GM10248 (cell line): ENCODE data around the gene LRP1.

Source experiments
- CTCF ChIA-PET: fragments of 300-600 bp; sonication (Branson Sonifier 250); formaldehyde crosslinking; extraction: SDS; loops from one replicate; lab custom pipeline; 2021; ENCODE audit warnings: antibody characterized with exemption; lab: Yijun Ruan, JAX
- POLR2A ChIA-PET: fragments of 350-650 bp; sonication (Branson Sonifier 250); formaldehyde crosslinking; extraction: SDS; loops from one replicate; lab custom pipeline; 2020; ENCODE audit warnings: antibody characterized with exemption; lab: Yijun Ruan, JAX
- DNase-seq: peaks from one replicate; pipeline ENCODE4 v3.0.0; 2012; ENCODE audit errors: extremely low spot score
- TF ChIP-seq, protein P1 (sequence below): IDR thresholded peaks from 2 replicates; pipeline ENCODE4 v1.5.1; 2012; ENCODE audit warnings: mild to moderate bottlenecking, low read depth; ENCODE audit errors: extremely low read depth, missing control alignments, control extremely low read depth

LRP1 gene

DNA sequence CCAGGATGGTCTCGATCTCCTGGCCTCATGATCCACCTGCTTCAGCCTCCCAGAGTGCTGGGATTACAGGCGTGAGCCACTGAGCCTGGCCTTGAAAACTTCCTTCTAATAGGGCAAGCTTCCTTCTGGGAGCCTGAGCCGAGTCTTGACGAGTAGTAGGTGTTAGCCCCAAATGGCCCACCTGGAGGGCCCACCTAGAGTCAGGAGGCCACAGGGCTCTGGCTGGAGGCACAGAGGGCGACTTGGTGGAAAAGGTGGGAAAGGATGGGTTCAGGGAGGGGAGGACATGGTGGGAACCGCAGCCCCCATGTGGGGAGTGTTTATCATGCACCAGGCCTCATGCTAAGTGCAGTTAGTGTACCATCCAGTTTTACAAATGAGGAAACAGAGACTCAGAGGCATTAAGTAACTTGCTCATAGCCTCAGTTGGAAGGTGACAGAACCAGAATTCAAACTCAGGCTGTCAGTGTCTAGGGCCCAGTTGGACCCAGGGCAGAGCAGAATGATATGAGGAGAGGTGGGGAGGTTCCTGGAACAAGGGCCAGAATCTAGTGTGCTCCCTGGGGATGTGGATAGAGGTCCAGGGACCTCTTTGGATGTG lies 22.2 kb downstream of the LRP1 start:
- TF ChIP-seq, protein P1, sequence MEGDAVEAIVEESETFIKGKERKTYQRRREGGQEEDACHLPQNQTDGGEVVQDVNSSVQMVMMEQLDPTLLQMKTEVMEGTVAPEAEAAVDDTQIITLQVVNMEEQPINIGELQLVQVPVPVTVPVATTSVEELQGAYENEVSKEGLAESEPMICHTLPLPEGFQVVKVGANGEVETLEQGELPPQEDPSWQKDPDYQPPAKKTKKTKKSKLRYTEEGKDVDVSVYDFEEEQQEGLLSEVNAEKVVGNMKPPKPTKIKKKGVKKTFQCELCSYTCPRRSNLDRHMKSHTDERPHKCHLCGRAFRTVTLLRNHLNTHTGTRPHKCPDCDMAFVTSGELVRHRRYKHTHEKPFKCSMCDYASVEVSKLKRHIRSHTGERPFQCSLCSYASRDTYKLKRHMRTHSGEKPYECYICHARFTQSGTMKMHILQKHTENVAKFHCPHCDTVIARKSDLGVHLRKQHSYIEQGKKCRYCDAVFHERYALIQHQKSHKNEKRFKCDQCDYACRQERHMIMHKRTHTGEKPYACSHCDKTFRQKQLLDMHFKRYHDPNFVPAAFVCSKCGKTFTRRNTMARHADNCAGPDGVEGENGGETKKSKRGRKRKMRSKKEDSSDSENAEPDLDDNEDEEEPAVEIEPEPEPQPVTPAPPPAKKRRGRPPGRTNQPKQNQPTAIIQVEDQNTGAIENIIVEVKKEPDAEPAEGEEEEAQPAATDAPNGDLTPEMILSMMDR, result no peak
- ChIA-PET CTCF (interaction anchor here (1.4 kb wide), 1 partner anchor 26 kb away, joined by 5 read pairs; no protein-coding TSS in a partner anchor), POLR2A (no interaction called here)
- no peak for DNase-seq

DNA sequence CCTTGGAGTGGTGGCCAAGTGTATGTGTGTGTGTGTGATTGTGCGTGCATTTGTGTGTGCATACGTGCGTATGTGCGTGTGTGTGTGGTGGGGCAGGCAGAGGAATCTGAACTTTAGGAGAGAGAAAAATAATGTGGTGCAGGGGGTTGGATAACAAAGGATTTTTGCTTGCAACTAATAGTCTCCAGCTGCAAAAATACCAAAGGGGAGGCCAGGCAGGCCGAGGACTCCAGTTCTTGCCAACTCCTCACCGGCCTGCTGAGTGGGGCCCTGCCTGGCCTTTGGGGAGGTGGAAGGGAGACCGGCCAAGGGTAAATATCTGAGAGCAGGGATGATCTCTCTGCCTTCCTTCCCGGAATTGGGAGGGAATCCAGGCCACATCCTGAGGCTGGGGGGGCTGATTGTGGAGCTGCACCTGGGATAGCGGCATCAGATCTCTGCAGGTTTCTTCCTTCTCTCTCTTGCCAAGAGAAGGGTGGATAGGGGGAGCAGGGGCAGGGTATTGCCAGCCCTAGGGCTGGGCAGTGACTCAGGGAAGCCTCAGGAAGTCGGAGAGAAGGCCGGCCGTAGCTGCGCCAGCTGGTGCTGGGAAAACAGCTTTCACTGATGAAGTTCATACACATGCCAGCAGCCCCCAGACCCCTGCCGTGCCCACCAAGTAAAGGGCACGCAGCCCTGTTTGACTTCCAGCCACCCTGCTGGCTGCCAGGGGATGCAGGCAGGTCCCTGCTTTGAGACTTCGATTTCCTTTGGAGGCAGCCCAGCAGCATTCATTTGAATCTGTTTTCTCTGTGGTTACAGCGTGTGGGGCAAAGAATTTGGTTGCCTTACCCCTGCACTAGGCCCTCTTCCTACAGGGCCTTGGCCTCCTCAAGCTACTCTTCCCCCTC lies 23.7 kb downstream of the LRP1 start:
- DNase-seq, result no peak
- TF ChIP-seq, protein P1, result no peak
- CTCF ChIA-PET, result interaction anchor here (1.4 kb wide), 1 partner anchor 28 kb away, joined by 4 read pairs; no protein-coding TSS in a partner anchor

DNA sequence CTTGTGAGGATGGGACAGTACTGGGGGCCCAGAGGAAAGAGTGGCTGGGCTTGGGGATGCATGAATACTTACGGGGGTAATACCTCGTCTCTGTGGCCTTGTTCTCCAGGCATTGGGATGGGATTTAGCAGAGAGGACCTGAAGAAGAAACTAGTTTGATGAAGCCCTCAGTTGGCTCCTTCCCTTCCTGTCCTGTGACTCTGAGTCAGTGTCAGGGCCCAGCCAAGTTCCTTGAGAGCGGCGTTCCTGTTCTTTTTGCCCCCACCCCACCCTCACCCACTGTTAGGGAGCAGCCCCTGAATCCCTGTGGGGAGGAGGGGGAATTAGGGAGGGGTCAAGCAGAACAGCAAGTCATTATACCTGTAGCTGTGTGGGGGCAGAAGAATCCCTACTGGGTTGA lies 24.4 kb downstream of the LRP1 start:
- ChIA-PET CTCF (interaction anchor here (1.4 kb wide), 1 partner anchor 29 kb away, joined by 4 read pairs; no protein-coding TSS in a partner anchor), POLR2A (no interaction called here)
- DNase-seq, result no peak
- TF ChIP-seq, protein P1, result no peak

More for the DNA sequence above, 23.7 kb downstream of the LRP1 start:
- POLR2A ChIA-PET, result no interaction called here

DNA sequence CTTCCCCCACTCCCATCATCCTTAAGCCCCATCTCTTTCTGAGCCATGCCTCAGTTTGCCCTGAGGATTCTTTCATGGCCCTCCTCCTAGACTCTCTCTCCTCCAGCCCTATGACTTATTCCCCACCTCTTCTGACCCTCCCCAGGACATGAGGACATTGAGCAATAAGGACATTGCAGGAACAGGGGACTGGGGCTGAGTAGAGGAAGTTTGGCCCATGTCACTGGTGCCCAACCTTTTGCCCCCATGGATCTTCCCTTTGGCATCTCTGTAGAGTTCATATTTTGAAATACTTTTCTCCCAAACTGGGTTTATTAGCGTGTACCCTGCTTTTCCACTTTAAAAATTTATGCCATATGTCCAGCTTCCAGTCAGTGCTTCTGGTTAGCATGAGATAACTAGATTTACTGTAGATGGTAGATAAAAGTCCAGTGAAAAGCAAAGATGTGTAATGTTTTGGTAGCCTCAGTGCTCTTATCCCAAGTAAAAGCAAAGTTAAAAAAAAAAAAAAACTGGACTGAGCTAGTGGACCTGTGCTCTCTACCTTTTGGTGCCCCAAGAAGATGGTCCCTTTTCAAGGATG lies 25.2 kb downstream of the LRP1 start:
- TF ChIP-seq, protein P1, result no peak
- ChIA-PET POLR2A (no interaction called here), CTCF (no interaction called here)
- no peak for DNase-seq

DNA sequence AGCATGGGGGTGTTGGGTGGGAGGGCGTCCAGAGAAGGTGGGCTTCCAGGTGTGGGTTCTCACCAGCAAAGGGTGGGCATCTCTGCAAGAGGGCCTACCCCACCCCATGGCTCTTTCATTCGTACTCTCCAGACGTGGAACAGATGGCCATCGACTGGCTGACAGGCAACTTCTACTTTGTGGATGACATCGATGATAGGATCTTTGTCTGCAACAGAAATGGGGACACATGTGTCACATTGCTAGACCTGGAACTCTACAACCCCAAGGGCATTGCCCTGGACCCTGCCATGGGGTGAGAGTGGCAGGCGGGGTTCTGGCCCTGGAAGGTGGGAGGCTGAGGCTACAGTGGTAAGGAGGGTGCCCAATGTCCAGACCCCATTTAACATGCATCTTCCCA lies 25.8 kb downstream of the LRP1 start:
- ChIA-PET CTCF (interaction anchor here (1.2 kb wide), 1 partner anchor 27 kb away, joined by 4 read pairs; no protein-coding TSS in a partner anchor), POLR2A (no interaction called here)
- TF ChIP-seq, protein P1, result no peak
- no peak for DNase-seq

DNA sequence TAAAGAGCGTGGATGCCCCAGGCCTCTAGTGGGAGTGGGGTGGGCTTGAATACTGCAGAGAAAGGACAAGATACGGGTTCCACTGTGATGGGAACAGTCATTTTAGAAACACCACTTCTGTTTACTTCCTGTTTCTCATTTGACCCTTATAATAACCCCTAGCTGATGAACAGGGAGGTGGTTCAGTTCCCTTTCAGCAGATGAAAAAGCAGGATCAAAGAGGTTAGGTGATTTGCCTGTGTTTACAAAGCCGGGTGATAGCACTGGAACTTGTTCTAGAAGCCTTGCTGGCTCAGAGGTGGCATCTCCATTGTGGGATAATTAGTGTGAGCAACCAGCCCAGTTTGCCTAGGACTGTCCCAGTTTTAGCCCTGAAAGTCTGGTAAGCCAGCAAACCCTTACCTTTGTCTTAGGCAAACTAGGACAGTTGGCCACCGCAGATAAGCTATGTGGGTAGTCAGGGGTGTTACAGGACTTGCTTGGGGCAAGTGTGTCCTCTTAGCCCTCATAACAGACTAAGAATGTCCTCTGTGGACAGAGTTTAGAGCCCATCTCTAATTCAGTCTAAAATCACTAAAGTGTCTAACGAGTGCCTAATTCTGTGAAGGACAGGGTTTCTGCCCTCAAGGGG lies 26.6 kb downstream of the LRP1 start:
- DNase-seq, result peak; percentile 45
- ChIA-PET POLR2A (no interaction called here), CTCF (interaction anchor here (1.2 kb wide), 1 partner anchor 26 kb away, joined by 4 read pairs; no protein-coding TSS in a partner anchor)
- TF ChIP-seq, protein P1, result no peak
